ENCODE results near the gene NTRK1.

The NTRK1 gene

GRCh38 chr1:156860628-156861423 is at the start of gene NTRK1:
TSS of gene NTRK1 (plus strand) at chr1:156860865. CDS start at chr1:156860935, 70 bp downstream.
- in situ Hi-C loops (cut with MboI; ENCODE audit: low sequenced_read_pairs) = no loop called here

- in situ Hi-C loops (cut with MboI; ENCODE audit: low sequenced_read_pairs) = no loop called here
Measured at GRCh38 chr1:156811168-156811567, 49.5 kb upstream of the NTRK1 start.

GRCh38 chr1:156812293-156812990 is 48.2 kb upstream of the NTRK1 start:
- in situ Hi-C loops (cut with MboI; ENCODE audit: low sequenced_read_pairs) = no loop called here

GRCh38 chr1:156813298-156813697 is 47.4 kb upstream of the NTRK1 start:
- in situ Hi-C loops (cut with MboI; ENCODE audit: low sequenced_read_pairs) = no loop called here

GRCh38 chr1:156813750-156814570 is 46.7 kb upstream of the NTRK1 start:
- in situ Hi-C loops (cut with MboI; ENCODE audit: low sequenced_read_pairs) = no loop called here

- in situ Hi-C loops (cut with MboI; ENCODE audit: low sequenced_read_pairs) = no loop called here
Measured at GRCh38 chr1:156814571-156815260, 45.9 kb upstream of the NTRK1 start.

- in situ Hi-C loops (cut with MboI; ENCODE audit: low sequenced_read_pairs) = no loop called here
Measured at GRCh38 chr1:156815307-156815826, 45.3 kb upstream of the NTRK1 start.

GRCh38 chr1:156815961-156816422 is 44.7 kb upstream of the NTRK1 start:
- in situ Hi-C loops (cut with MboI; ENCODE audit: low sequenced_read_pairs) = no loop called here

- in situ Hi-C loops (cut with MboI; ENCODE audit: low sequenced_read_pairs) = no loop called here
Measured at GRCh38 chr1:156816561-156817328, 43.9 kb upstream of the NTRK1 start, which contains the start of gene SH2D2A. TSS of gene SH2D2A (minus strand) at chr1:156816848. CDS start at chr1:156816708, 140 bp downstream.

- in situ Hi-C loops (cut with MboI; ENCODE audit: low sequenced_read_pairs) = no loop called here
Measured at GRCh38 chr1:156821801-156822200, 38.9 kb upstream of the NTRK1 start.

GRCh38 chr1:156822680-156823079 is 38.0 kb upstream of the NTRK1 start:
- in situ Hi-C loops (cut with MboI; ENCODE audit: low sequenced_read_pairs) = no loop called here

- in situ Hi-C loops (cut with MboI; ENCODE audit: low sequenced_read_pairs) = no loop called here
Measured at GRCh38 chr1:156823210-156823790, 37.4 kb upstream of the NTRK1 start.

GRCh38 chr1:156826630-156827029 is 34.0 kb upstream of the NTRK1 start:
- in situ Hi-C loops (cut with MboI; ENCODE audit: low sequenced_read_pairs) = no loop called here

GRCh38 chr1:156828400-156829124 is 32.1 kb upstream of the NTRK1 start:
- in situ Hi-C loops (cut with MboI; ENCODE audit: low sequenced_read_pairs) = no loop called here

- in situ Hi-C loops (cut with MboI; ENCODE audit: low sequenced_read_pairs) = no loop called here
Measured at GRCh38 chr1:156832434-156832833, 28.2 kb upstream of the NTRK1 start.

- in situ Hi-C loops (cut with MboI; ENCODE audit: low sequenced_read_pairs) = no loop called here
Measured at GRCh38 chr1:156833603-156834002, 27.1 kb upstream of the NTRK1 start.

GRCh38 chr1:156834322-156834721 is 26.3 kb upstream of the NTRK1 start:
- in situ Hi-C loops (cut with MboI; ENCODE audit: low sequenced_read_pairs) = no loop called here

- in situ Hi-C loops (cut with MboI; ENCODE audit: low sequenced_read_pairs) = no loop called here
Measured at GRCh38 chr1:156836041-156836654, 24.5 kb upstream of the NTRK1 start.
